ENCODE results near the gene CPSF3.

DNA sequence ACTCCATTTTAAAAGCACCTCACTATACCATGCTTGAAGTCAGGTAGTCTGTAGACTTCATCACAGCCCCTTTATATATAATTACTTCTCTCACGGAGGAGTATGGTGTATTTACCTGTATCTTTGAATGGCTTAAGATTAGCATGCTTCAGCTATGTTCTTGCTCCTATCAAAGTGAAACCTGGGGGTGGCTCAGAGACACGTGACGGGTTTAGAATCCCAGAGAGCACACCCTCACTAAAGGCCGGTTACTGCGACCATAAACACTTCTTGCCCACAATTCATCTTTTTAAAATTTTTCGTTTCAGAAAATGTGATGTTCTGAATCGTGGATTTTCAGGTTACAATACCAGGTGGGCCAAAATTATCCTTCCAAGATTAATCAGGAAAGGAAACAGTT is 54.5 kb downstream of the CPSF3 start:
- TF ChIP-seq, protein P1, sequence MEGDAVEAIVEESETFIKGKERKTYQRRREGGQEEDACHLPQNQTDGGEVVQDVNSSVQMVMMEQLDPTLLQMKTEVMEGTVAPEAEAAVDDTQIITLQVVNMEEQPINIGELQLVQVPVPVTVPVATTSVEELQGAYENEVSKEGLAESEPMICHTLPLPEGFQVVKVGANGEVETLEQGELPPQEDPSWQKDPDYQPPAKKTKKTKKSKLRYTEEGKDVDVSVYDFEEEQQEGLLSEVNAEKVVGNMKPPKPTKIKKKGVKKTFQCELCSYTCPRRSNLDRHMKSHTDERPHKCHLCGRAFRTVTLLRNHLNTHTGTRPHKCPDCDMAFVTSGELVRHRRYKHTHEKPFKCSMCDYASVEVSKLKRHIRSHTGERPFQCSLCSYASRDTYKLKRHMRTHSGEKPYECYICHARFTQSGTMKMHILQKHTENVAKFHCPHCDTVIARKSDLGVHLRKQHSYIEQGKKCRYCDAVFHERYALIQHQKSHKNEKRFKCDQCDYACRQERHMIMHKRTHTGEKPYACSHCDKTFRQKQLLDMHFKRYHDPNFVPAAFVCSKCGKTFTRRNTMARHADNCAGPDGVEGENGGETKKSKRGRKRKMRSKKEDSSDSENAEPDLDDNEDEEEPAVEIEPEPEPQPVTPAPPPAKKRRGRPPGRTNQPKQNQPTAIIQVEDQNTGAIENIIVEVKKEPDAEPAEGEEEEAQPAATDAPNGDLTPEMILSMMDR (conservative IDR thresholded peaks at IDR 0.05; ENCODE audit: low read length): no peak
- TF ChIP-seq EZH2phosphoT487 (IDR thresholded peaks at IDR 0.05; ENCODE audit: borderline replicate concordance): no peak
